PC-9 (cell line): ENCODE results near the gene ATRN. TPM values are rescaled to one million over a fixed set of nuclear protein-coding genes. Genes with fewer than 3 reads are reported as not detected.

Experiments
- BruUV-seq: library from RNA; stranded (reverse); fragments of 400-500 nt; replicated peaks from 2 replicates; lab custom pipeline; 2021; lab: Mats Ljungman, UMichigan
- CTCF ChIA-PET: fragments of 300-600 bp; sonication (Branson Sonifier 250); formaldehyde crosslinking; loops from one replicate; lab custom pipeline; 2022; ENCODE audit warnings: antibody characterized with exemption; lab: Charles Lee
- POLR2A ChIA-PET: fragments of 300-600 bp; sonication (Branson Sonifier 250); formaldehyde crosslinking; loops from one replicate; lab custom pipeline; 2022; ENCODE audit warnings: antibody characterized with exemption; ENCODE audit not compliant: unreplicated experiment; lab: Charles Lee
- DNase-seq, 2 experiments: peaks; one replicate each; pipeline versions ENCODE4 v3.0.0 to v3.0.0-alpha.2; 2015 to 2022; ENCODE audit warnings: mixed read lengths in 1 of 2
- H2AFZ ChIP-seq: fragments of 200-600 bp; sonication (generic); 2 replicates; pipeline ENCODE4 v1.8.1; 2017; ENCODE audit warnings: antibody characterized with exemption
- H3F3A ChIP-seq: fragments of 200-600 bp; sonication (generic); 2 replicates; pipeline ENCODE4 v1.8.1; 2017; ENCODE audit warnings: antibody characterized with exemption, mild to moderate bottlenecking, low read depth; ENCODE audit not compliant: insufficient read depth
- H3K27ac ChIP-seq: fragments of 200-600 bp; sonication (generic); 2 replicates; pipeline ENCODE4 v1.6.1; 2016; ENCODE audit warnings: mixed run types
- H3K27me3 ChIP-seq: fragments of 200-600 bp; sonication (generic); 2 replicates; pipeline ENCODE4 v1.6.1; 2016; ENCODE audit warnings: low read depth, mixed run types; ENCODE audit not compliant: insufficient read depth
- H3K36me3 ChIP-seq: fragments of 200-600 bp; sonication (generic); 2 replicates; pipeline ENCODE4 v1.6.1; 2016; ENCODE audit warnings: low read depth, mixed run types
- H3K4me1 ChIP-seq: fragments of 200-600 bp; sonication (generic); replicated peaks from 2 replicates; pipeline ENCODE4 v1.6.1; 2016; ENCODE audit warnings: mixed run types; ENCODE audit not compliant: insufficient read depth
- H3K4me2 ChIP-seq: fragments of 200-600 bp; sonication (generic); 2 replicates; pipeline ENCODE4 v1.6.1; 2017; ENCODE audit warnings: mixed run types
- H3K4me3 ChIP-seq: fragments of 200-600 bp; sonication (generic); 2 replicates; pipeline ENCODE4 v1.6.1; 2016; ENCODE audit warnings: mixed run types
- H3K79me2 ChIP-seq: fragments of 200-600 bp; sonication (generic); 2 replicates; pipeline ENCODE4 v1.6.1; 2017; ENCODE audit warnings: low read depth, mixed run types
- H3K9me2 ChIP-seq: fragments of 200-600 bp; sonication (generic); 2 replicates; pipeline ENCODE4 v1.8.1; 2017; ENCODE audit warnings: mild to moderate bottlenecking; ENCODE audit not compliant: insufficient read depth
- H3K9me3 ChIP-seq: fragments of 200-600 bp; sonication (generic); 2 replicates; pipeline ENCODE4 v1.8.1; 2016; ENCODE audit warnings: low read depth; ENCODE audit not compliant: insufficient read depth
- H4K20me1 ChIP-seq: fragments of 200-600 bp; sonication (generic); 2 replicates; pipeline ENCODE4 v1.8.1; 2017; ENCODE audit not compliant: insufficient read depth
- EZH2 ChIP-seq: fragments of 200-600 bp; sonication (generic); IDR thresholded peaks from 2 replicates; pipeline ENCODE4 v1.8.0; 2017; ENCODE audit warnings: antibody characterized with exemption, low read depth
- intact Hi-C: fragments of 100-400 bp; cut with micrococcal nuclease; formaldehyde crosslinking; loops from one replicate; pipeline ENCODE4 v1.10.0; 2022; ENCODE audit not compliant: unreplicated experiment
- total RNA-seq: library from RNA; stranded (reverse); gene quantifications from 2 replicates; pipeline ENCODE4 v1.2.3, GENCODE V29; 2021
- TF ChIP-seq, protein P1 (sequence below): fragments of 200-600 bp; sonication (generic); conservative IDR thresholded peaks from 2 replicates; pipeline ENCODE4 v1.6.1; 2017; ENCODE audit warnings: mixed run types, antibody characterized with exemption, mild to moderate bottlenecking, moderate library complexity

Gene ATRN
- total RNA-seq, 1 experiment from 2014 or later: 34.9 TPM

DNA sequence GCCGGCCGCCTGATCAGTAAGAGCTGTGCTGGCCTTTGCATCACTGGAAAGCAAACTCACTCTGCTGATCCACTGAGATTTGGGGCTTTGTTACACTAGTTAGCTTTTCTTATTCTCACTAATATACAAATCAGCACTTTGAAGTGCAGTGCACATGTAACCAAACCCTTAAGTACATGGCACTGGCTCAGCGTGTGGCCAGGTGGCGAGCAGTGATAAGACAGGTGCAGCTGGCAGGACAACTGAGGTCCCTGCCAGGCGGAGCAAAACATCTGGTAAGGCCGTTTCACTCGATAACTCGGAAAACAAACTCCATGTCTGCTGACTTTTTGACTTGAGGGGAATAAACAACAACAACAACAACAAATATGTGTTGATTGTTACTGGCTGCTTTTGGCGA lies 181.4 kb downstream of the ATRN start:
- no peak overlapping the region for H3K4me2 ChIP-seq
- ChIA-PET POLR2A (interaction anchor here (0.6 kb wide), 1 partner anchor 339 kb away, joined by 5 read pairs; no protein-coding TSS in a partner anchor), CTCF (no interaction called here)
- H3K79me2 ChIP-seq: no peaks in the 10 kb centered on the region
- no peaks in the 10 kb centered on the region for H4K20me1 ChIP-seq
- intact Hi-C loops: no loop called here
- no TSS peak for BruUV-seq
- no peaks in the 10 kb centered on the region for H3K9me2 ChIP-seq
- no peak for DNase-seq
- H3K27ac ChIP-seq: no peak overlapping the region
- H2AFZ ChIP-seq: no peak overlapping the region
- no peak overlapping the region for H3K4me3 ChIP-seq
- H3K4me1 ChIP-seq: no peaks in the 10 kb centered on the region
- no peaks in the 10 kb centered on the region for H3K9me3 ChIP-seq
- H3F3A ChIP-seq: no peaks in the 10 kb centered on the region
- H3K36me3 ChIP-seq: no peaks in the 10 kb centered on the region
- TF ChIP-seq, protein P1, sequence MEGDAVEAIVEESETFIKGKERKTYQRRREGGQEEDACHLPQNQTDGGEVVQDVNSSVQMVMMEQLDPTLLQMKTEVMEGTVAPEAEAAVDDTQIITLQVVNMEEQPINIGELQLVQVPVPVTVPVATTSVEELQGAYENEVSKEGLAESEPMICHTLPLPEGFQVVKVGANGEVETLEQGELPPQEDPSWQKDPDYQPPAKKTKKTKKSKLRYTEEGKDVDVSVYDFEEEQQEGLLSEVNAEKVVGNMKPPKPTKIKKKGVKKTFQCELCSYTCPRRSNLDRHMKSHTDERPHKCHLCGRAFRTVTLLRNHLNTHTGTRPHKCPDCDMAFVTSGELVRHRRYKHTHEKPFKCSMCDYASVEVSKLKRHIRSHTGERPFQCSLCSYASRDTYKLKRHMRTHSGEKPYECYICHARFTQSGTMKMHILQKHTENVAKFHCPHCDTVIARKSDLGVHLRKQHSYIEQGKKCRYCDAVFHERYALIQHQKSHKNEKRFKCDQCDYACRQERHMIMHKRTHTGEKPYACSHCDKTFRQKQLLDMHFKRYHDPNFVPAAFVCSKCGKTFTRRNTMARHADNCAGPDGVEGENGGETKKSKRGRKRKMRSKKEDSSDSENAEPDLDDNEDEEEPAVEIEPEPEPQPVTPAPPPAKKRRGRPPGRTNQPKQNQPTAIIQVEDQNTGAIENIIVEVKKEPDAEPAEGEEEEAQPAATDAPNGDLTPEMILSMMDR: no peak
- no peak for TF ChIP-seq EZH2
- no peaks in the 10 kb centered on the region for H3K27me3 ChIP-seq

GRCh38 chr20:3652676-3653596 lies 182.1 kb downstream of the ATRN start:
- no peak for TF ChIP-seq EZH2
- TF ChIP-seq, protein P1: no peak
- Histone ChIP-seq H3K4me3 (no peak overlapping the region), H3K27ac (no peak overlapping the region), H3K27me3 (no peaks in the 10 kb centered on the region), H4K20me1 (no peaks in the 10 kb centered on the region), H2AFZ (no peak overlapping the region), H3K79me2 (no peaks in the 10 kb centered on the region), H3K4me1 (no peaks in the 10 kb centered on the region), H3K9me2 (no peaks in the 10 kb centered on the region), H3F3A (no peaks in the 10 kb centered on the region), H3K4me2 (no peak overlapping the region), H3K9me3 (no peaks in the 10 kb centered on the region), H3K36me3 (no peaks in the 10 kb centered on the region)
- DNase-seq: no peak
- ChIA-PET POLR2A (interaction anchor here (0.6 kb wide), 1 partner anchor 340 kb away, joined by 5 read pairs; no protein-coding TSS in a partner anchor), CTCF (interaction anchor here (0.6 kb wide), 1 partner anchor 119 kb away, joined by 4 read pairs; no protein-coding TSS in a partner anchor)
- no TSS peak for BruUV-seq
- intact Hi-C loops: no loop called here

- Histone ChIP-seq H3K9me2 (no peaks in the 10 kb centered on the region), H3K4me2 (no peak overlapping the region), H3K79me2 (no peaks in the 10 kb centered on the region), H3K27ac (no peak overlapping the region), H2AFZ (no peak overlapping the region), H3K36me3 (no peaks in the 10 kb centered on the region), H3K4me3 (no peak overlapping the region), H3F3A (no peaks in the 10 kb centered on the region), H3K9me3 (no peaks in the 10 kb centered on the region), H3K27me3 (no peaks in the 10 kb centered on the region), H4K20me1 (no peaks in the 10 kb centered on the region), H3K4me1 (no peaks in the 10 kb centered on the region)
- ChIA-PET CTCF (interaction anchor here (0.6 kb wide), 1 partner anchor 438 kb away, joined by 8 read pairs; no protein-coding TSS in a partner anchor), POLR2A (no interaction called here)
- BruUV-seq: no TSS peak
- intact Hi-C loops: no loop called here
- TF ChIP-seq, protein P1: no peak
- no peak for DNase-seq
These were observed 183.1 kb downstream of the ATRN start for GRCh38 chr20:3653921-3654320.
